Uterus (tissue), 4 donors: ENCODE data around the gene GABRR3. TPM values are rescaled to one million over a fixed set of nuclear protein-coding genes. Genes with fewer than 3 reads are reported as not detected.

Source experiments
- DNase-seq, 2 donors: peaks; one replicate each; pipeline ENCODE4 v3.0.0-alpha.2; 2019 to 2020
- H3K27ac ChIP-seq, 2 donors: fragments of 200-600 bp; sonication (generic); 1 replicate in 1 of 2; 2 replicates in 1 of 2; pipeline ENCODE4 v1.5.1; 2016 to 2018
- H3K27me3 ChIP-seq, 2 donors: fragments of 200-600 bp; sonication (generic); one replicate each; pipeline ENCODE4 v1.5.1; 2018 to 2019; ENCODE audit warnings: control low read depth in 1 of 2
- H3K36me3 ChIP-seq, 2 donors: fragments of 200-600 bp; sonication (generic); one replicate each; pipeline ENCODE4 v1.5.1; 2019; ENCODE audit warnings: control low read depth in 1 of 2
- H3K4me1 ChIP-seq, 2 donors: fragments of 200-600 bp; sonication (generic); one replicate each; pipeline ENCODE4 v1.5.1; 2018 to 2019; ENCODE audit warnings: control low read depth in 1 of 2
- H3K4me3 ChIP-seq, 2 donors: fragments of 200-600 bp; sonication (generic); 1 replicate in 1 of 2; 2 replicates in 1 of 2; pipeline ENCODE4 v1.5.1; 2018 to 2019; ENCODE audit warnings: mild to moderate bottlenecking in 1 of 2
- H3K9me3 ChIP-seq, 2 donors: fragments of 200-600 bp; sonication (generic); one replicate each; pipeline ENCODE4 v1.5.1; 2019; ENCODE audit warnings: control low read depth in 1 of 2
- POLR2A ChIP-seq, 2 donors: fragments of 450-650 bp; IDR thresholded peaks; one replicate each; pipeline ENCODE4 v1.6.1; 2016; ENCODE audit warnings: antibody characterized with exemption in 2 of 2, mild to moderate bottlenecking in 1 of 2, moderate library complexity in 1 of 2
- intact Hi-C: fragments of 100-400 bp; cut with DNase I; formaldehyde crosslinking; loops from one replicate; pipeline ENCODE4 v1.15.1; 2023; ENCODE audit warnings: low total_unique reads
- total RNA-seq, 4 donors: library from RNA; depleted of rRNA in 3 of 4; stranded (reverse); fragments of >200 nt in 3 of 4; gene quantifications; one replicate each; pipeline versions ENCODE4 v1.1.0 to v1.2.4, GENCODE V29; 2014 to 2023
- TF ChIP-seq, protein P1 (sequence below), 4 experiments: fragments of 200-600 bp in 2 of 4; fragments of 450-650 bp in 2 of 4; sonication (generic) in 2 of 4; IDR thresholded peaks; one replicate each; pipeline ENCODE4 v1.5.1; 2016 to 2019; ENCODE audit warnings: antibody characterized with exemption in 4 of 4, mild to moderate bottlenecking in 2 of 4, moderate library complexity in 1 of 4
- donor health status: DM: yes; HTN: yes; CAD: no.

The GABRR3 gene
- total RNA-seq, 4 donors from 2014 or later, result not detected

DNA sequence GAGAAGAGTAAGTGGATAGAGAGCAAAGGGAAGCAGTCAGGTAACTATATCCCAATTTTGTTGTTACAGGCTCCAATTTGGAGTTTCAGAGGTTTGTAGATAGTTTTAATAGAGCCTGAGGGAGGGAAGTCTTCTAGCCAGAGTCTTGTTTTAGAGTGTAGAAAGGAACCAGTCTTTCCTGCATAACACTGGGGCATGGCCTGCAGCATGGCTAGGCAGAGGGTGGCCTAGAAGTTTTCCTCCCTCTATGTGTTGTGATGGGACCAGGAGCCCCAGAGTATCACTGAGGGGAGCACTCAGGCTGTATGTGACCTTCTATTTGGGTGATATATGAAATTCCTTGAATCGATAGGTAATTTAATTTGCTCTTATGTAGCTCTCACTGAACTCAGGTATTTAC lies 22.5 kb upstream of the GABRR3 start:
- intact Hi-C loops, result no loop called here
- H3K36me3 ChIP-seq, result no peaks in the 10 kb centered on the region
- no peak overlapping the region for H3K4me3 ChIP-seq

DNA sequence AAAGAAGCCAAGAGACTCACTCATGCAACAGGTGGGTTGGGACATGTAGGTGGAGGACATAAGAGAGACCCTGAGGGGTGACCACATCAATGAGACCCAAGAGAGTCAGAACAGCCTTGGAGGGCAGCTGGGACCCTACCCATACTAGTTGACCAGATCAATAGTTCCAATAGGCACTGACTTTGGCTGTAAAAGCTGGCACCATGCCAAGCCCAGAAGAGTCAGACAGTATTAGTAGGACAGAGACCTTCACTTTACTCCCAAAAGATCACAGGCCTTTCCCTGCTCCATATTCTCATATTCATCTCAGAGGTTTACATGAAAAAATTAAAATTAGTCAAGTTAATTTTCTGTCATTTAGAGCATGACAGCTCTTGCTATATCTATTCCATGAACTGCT lies 20.9 kb upstream of the GABRR3 start:
- TF ChIP-seq, protein P1, sequence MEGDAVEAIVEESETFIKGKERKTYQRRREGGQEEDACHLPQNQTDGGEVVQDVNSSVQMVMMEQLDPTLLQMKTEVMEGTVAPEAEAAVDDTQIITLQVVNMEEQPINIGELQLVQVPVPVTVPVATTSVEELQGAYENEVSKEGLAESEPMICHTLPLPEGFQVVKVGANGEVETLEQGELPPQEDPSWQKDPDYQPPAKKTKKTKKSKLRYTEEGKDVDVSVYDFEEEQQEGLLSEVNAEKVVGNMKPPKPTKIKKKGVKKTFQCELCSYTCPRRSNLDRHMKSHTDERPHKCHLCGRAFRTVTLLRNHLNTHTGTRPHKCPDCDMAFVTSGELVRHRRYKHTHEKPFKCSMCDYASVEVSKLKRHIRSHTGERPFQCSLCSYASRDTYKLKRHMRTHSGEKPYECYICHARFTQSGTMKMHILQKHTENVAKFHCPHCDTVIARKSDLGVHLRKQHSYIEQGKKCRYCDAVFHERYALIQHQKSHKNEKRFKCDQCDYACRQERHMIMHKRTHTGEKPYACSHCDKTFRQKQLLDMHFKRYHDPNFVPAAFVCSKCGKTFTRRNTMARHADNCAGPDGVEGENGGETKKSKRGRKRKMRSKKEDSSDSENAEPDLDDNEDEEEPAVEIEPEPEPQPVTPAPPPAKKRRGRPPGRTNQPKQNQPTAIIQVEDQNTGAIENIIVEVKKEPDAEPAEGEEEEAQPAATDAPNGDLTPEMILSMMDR (IDR thresholded peaks at IDR 0.05), result no peak
- TF ChIP-seq POLR2A (IDR thresholded peaks at IDR 0.05), result no peak
- Histone ChIP-seq H3K36me3 (no peaks in the 10 kb centered on the region), H3K9me3 (no peaks in the 10 kb centered on the region), H3K27me3 (no peaks in the 10 kb centered on the region), H3K27ac (no peak overlapping the region), H3K4me1 (no peaks in the 10 kb centered on the region), H3K4me3 (no peak overlapping the region)
- DNase-seq, result no peak
- intact Hi-C loops, result no loop called here

More for the DNA sequence above, 22.5 kb upstream of the GABRR3 start:
- TF ChIP-seq POLR2A (IDR thresholded peaks at IDR 0.05), result no peak
- TF ChIP-seq, protein P1 (IDR thresholded peaks at IDR 0.05), result no peak
- Histone ChIP-seq H3K4me1 (no peaks in the 10 kb centered on the region), H3K9me3 (no peaks in the 10 kb centered on the region), H3K27me3 (no peaks in the 10 kb centered on the region), H3K27ac (no peak overlapping the region)
- no peak for DNase-seq

GRCh38 chr3:98049271-98049670 lies 14.2 kb upstream of the GABRR3 start:
- Histone ChIP-seq H3K27me3 (no peaks in the 10 kb centered on the region), H3K9me3 (no peaks in the 10 kb centered on the region), H3K27ac (no peak overlapping the region), H3K4me3 (no peak overlapping the region), H3K4me1 (no peaks in the 10 kb centered on the region), H3K36me3 (no peaks in the 10 kb centered on the region)
- intact Hi-C loops, result no loop called here
- TF ChIP-seq POLR2A (IDR thresholded peaks at IDR 0.05), result no peak
- TF ChIP-seq, protein P1 (IDR thresholded peaks at IDR 0.05), result no peak
- no peak for DNase-seq

DNA sequence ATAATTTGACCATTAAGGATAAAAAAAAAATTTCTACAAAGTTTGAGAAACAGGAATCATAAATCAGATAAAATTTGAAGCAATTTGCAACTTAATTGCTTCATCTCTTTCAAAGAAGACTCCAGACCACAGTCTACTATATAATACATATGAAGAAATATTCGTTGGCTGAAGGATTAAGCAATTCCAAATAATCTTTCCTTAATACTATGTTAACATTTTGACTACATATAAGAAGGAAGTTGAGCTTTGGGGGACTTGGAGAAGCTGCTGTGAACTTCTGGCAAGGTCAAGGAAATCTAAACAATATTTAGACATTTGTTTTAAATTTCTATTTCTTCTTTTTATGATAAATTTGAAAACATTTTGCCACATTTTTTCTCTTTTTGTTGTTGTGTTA lies 13.5 kb upstream of the GABRR3 start:
- Histone ChIP-seq H3K9me3 (no peaks in the 10 kb centered on the region), H3K27me3 (no peaks in the 10 kb centered on the region), H3K4me3 (no peak overlapping the region), H3K4me1 (no peaks in the 10 kb centered on the region), H3K36me3 (no peaks in the 10 kb centered on the region), H3K27ac (no peak overlapping the region)
- intact Hi-C loops, result no loop called here
- DNase-seq, result no peak
- TF ChIP-seq POLR2A (IDR thresholded peaks at IDR 0.05), result no peak
- TF ChIP-seq, protein P1 (IDR thresholded peaks at IDR 0.05), result no peak

DNA sequence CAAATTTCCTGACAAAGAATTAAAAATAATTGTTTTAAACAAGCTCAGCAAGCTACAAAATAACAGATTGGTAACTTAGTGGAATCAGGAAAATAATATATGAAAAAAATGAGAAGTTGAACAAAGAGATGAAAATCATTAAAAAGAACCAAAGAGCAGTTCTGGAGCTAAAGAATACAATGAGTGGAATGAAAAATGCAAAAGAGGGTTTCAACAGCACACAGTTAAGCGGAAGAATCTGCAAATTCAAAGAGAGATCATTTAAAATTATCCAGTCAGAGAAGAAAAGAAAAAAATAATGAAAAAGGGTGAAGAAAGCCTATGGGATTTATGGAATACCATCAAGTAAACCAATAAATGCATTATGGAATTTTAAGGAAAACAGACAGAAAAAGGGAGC lies 6.2 kb upstream of the GABRR3 start:
- H3K4me1 ChIP-seq, result no peaks in the 10 kb centered on the region
- intact Hi-C loops, result no loop called here

More for the DNA sequence above, 6.2 kb upstream of the GABRR3 start:
- Histone ChIP-seq H3K36me3 (no peaks in the 10 kb centered on the region), H3K27ac (no peak overlapping the region), H3K9me3 (no peaks in the 10 kb centered on the region), H3K27me3 (no peaks in the 10 kb centered on the region), H3K4me3 (no peak overlapping the region)
- no peak for DNase-seq
- no peak for TF ChIP-seq POLR2A (IDR thresholded peaks at IDR 0.05)
- TF ChIP-seq, protein P1 (IDR thresholded peaks at IDR 0.05), result no peak
